Mesothelial cell of epicardium (in vitro differentiated cells): ENCODE data around the gene ATP8B1. TPM values are rescaled to one million over a fixed set of nuclear protein-coding genes. Genes with fewer than 3 reads are reported as not detected.
A peak's percentile ranks its signal among the peaks of the same experiment; 100 is the strongest.
"Not testable (repeated sequence)": the region's sequence is repeated elsewhere in the genome, so short reads cannot be mapped to it uniquely, and the experiment has no call there.

ENCODE experiments used
- DNase-seq, 2 experiments: peaks; one replicate each; pipeline ENCODE4 v3.0.0; 2021; ENCODE audit warnings: low spot score in 2 of 2; ENCODE audit not compliant: unreplicated experiment in 2 of 2
- H3K27ac Mint-ChIP-seq: 2 replicates; pipeline ENCODE4 v1.8.0; 2021; ENCODE audit warnings: mixed read lengths
- H3K27me3 Mint-ChIP-seq: 2 replicates; pipeline ENCODE4 v1.8.0; 2021; ENCODE audit warnings: low read depth, mixed read lengths
- H3K36me3 Mint-ChIP-seq: 2 replicates; pipeline ENCODE4 v1.8.0; 2021; ENCODE audit warnings: mixed read lengths
- H3K4me1 Mint-ChIP-seq: 2 replicates; pipeline ENCODE4 v1.8.0; 2021; ENCODE audit warnings: mixed read lengths
- H3K4me3 Mint-ChIP-seq: 2 replicates; pipeline ENCODE4 v1.8.0; 2021; ENCODE audit warnings: mild to moderate bottlenecking, moderate library complexity, mixed read lengths
- H3K9me3 Mint-ChIP-seq: 2 replicates; pipeline ENCODE4 v1.8.0; 2021; ENCODE audit warnings: mixed read lengths
- total RNA-seq: library from RNA; stranded (reverse); gene quantifications from 3 replicates; pipeline ENCODE4 v1.2.1, GENCODE V29; 2021
- TF ChIP-seq, protein P1 (sequence below): fragments of 200-600 bp; sonication (generic); IDR thresholded peaks from one replicate; pipeline ENCODE4 v1.5.0; 2021; ENCODE audit warnings: antibody characterized with exemption; ENCODE audit not compliant: unreplicated experiment

Gene ATP8B1
- total RNA-seq, 1 donor from 2014 or later, result 14.1 TPM

DNA sequence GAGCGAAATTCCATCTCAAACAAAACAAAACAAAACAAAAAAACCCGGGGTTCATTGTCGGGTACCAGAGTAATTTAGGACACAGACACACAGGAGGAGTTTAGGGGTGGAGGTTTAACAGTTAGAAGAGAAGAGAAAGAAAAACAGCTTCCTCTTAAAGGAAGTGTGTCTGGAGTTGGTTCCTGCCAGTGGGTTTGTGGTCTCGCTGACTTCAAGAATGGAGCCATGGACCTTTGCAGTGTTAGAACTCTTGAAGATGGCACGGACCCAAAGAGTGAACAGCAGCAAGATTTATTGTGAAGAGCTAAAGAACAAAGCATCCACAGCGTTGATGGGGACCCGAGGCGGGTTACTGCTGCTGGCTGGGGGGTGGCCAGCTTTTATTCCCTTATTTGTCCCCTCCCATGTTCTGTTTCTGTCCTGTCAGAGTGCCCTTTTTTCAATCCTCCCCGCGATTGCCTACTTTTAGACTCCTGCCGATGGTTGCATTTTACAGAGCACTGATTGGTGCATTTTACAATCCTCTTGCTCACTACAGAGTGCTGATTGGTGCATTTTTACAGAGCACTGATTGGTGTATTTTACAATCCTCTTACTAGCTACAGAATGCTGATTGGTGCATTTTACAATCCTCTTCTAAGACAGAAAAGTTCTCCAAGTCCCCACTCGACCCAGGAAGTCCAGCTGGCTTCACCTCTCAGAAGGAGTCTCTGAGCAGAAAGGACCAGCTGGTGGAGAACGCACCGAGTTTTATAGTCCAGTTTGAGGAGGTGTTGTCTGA lies 28.7 kb upstream of the ATP8B1 start:
- no peaks in the 10 kb centered on the region for H3K27me3 Mint-ChIP-seq
- TF ChIP-seq, protein P1, sequence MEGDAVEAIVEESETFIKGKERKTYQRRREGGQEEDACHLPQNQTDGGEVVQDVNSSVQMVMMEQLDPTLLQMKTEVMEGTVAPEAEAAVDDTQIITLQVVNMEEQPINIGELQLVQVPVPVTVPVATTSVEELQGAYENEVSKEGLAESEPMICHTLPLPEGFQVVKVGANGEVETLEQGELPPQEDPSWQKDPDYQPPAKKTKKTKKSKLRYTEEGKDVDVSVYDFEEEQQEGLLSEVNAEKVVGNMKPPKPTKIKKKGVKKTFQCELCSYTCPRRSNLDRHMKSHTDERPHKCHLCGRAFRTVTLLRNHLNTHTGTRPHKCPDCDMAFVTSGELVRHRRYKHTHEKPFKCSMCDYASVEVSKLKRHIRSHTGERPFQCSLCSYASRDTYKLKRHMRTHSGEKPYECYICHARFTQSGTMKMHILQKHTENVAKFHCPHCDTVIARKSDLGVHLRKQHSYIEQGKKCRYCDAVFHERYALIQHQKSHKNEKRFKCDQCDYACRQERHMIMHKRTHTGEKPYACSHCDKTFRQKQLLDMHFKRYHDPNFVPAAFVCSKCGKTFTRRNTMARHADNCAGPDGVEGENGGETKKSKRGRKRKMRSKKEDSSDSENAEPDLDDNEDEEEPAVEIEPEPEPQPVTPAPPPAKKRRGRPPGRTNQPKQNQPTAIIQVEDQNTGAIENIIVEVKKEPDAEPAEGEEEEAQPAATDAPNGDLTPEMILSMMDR, result no peak
- H3K36me3 Mint-ChIP-seq, result no peaks in the 10 kb centered on the region
- H3K9me3 Mint-ChIP-seq, result peaks cover 14% of the 10 kb centered on the region
- no peak overlapping the region for H3K27ac Mint-ChIP-seq
- no peak overlapping the region for H3K4me3 Mint-ChIP-seq
- DNase-seq, result no peak
- H3K4me1 Mint-ChIP-seq, result no peaks in the 10 kb centered on the region

DNA sequence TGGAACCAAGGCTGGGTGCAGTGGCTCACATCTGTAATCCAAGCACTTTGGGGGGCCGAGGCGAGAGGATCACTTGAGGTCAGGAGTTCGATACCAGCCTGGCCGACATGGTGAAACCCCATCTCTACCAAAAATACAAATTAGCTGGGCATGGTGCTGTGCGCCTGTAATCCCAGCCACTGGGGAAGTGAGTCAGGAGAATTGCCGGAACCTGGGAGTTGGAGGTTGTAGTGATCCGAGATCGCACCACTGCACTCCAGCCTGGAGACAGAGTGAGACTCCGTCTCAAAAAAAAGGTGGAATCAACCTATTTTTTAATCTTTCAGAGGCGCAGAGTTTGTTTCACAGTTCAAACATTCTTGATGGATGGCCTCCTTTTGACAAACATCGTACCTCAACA lies 24.5 kb upstream of the ATP8B1 start:
- Mint-ChIP-seq H3K27me3 (no peaks in the 10 kb centered on the region), H3K4me1 (peaks cover 5% of the 10 kb centered on the region), H3K4me3 (no peak overlapping the region), H3K27ac (no peak overlapping the region), H3K36me3 (no peaks in the 10 kb centered on the region), H3K9me3 (peaks cover 10% of the 10 kb centered on the region)
- TF ChIP-seq, protein P1, result no peak
- DNase-seq, result no peak

DNA sequence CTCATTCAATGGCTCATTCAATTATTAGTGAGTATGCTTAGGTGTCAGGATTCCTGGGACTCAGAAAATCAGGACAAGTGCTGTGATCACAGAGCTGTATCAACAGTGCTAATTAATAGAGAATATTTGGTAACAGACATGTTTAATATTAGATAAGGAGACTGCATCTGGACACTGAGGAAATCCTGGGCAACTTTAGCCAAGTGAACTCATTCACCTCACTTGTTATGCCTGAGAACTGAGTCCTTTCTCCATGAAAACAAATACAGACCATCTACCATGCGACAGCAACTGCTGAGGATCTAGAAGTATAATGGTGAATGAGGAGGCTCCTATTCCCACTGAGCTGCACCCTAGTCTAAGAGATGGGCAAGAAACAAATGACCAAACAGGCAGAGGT lies 23.1 kb upstream of the ATP8B1 start:
- no peaks in the 10 kb centered on the region for H3K9me3 Mint-ChIP-seq
- no peak overlapping the region for H3K4me3 Mint-ChIP-seq
- H3K4me1 Mint-ChIP-seq, result peaks cover 6% of the 10 kb centered on the region
- no peaks in the 10 kb centered on the region for H3K27me3 Mint-ChIP-seq
- TF ChIP-seq, protein P1, result no peak
- H3K36me3 Mint-ChIP-seq, result no peaks in the 10 kb centered on the region
- H3K27ac Mint-ChIP-seq, result no peak overlapping the region
- no peak for DNase-seq

DNA sequence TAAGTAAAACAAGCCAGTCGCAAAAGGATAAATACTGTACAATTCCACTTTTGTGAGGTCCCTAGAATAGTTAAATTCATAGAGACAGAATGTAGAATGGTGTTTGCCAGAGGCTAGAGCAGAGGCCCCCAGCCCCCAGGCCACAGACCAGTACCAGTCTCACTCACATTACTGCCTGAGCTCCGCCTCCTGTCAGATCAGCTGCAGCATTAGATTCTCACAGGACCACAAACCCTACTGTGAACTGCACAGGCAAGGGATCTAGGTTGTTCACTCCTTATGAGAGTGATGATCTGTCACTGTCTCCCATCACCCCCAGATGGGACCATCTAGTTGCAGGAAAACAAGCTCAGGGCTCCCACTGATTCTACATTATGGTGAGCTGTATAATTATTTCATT lies 17.5 kb upstream of the ATP8B1 start:
- DNase-seq, H3K36me3 Mint-ChIP-seq, H3K4me3 Mint-ChIP-seq, H3K27me3 Mint-ChIP-seq, H3K9me3 Mint-ChIP-seq, H3K27ac Mint-ChIP-seq: not testable (repeated sequence)
- H3K4me1 Mint-ChIP-seq, result peaks cover 23% of the 10 kb centered on the region

DNA sequence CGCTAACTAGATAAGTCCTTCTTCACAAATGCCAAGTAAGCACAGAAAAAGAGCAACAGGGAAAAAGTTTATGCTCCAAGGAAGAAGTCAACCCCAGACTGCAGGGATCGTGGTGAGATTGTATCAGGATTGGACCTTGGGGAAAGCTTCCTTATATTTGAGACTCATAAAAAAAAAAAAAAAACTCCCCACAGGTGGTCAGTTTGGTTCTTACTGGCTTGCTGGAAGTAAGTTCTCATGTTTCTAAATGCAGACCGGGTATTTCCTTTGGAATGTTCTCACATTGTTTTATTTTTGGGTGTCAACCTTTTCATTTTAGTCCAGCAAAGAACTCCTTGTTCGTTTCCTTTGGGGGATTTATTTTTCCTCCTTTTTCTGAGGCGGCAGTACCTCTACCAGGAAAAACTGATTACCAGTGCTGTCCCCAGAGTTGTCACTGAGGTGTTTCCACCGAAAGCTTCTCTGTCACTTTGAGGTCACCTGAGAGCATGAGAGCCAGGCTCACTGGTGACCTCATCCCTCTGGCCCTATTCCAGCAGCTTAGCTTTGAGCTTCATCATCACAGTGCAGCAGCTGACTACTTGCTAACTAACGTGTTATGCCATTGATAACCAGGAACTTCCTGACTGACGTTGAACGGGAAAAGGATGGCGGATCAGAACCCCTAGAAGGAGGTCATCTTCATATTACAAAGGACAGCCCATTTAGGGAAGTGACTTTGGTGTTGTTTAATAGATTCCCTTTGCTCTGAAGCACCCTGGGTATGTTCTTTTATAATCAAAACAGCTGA lies 16.8 kb upstream of the ATP8B1 start:
- Mint-ChIP-seq H3K4me1 (peaks cover 23% of the 10 kb centered on the region), H3K4me3 (no peak overlapping the region), H3K36me3 (no peaks in the 10 kb centered on the region), H3K9me3 (no peaks in the 10 kb centered on the region), H3K27ac (peak overlapping the region; percentile 4), H3K27me3 (no peaks in the 10 kb centered on the region)
- no peak for DNase-seq
- TF ChIP-seq, protein P1, result no peak

DNA sequence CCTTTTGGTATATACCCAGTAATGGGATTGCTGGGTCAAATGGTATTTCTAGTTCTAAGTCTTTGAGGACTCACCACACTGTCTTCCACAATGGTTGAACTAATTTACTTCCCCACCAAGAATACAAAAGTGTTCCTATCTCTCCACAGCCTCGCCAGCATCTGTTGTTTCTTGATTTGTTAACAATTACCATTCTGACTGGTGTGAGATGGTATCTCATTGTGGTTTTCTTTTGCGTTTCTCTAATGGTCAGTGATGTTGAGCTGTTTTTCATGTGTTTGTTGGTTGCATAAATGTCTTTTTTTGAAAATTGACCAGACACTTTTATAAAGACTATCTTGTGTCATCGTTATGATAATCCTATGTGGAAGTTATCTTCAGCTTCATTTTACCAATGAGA lies 16.0 kb upstream of the ATP8B1 start:
- DNase-seq, result no peak
- no peaks in the 10 kb centered on the region for H3K36me3 Mint-ChIP-seq
- TF ChIP-seq, protein P1, result no peak
- H3K4me3 Mint-ChIP-seq, result no peak overlapping the region
- H3K27ac Mint-ChIP-seq, result no peak overlapping the region
- H3K9me3 Mint-ChIP-seq, result no peaks in the 10 kb centered on the region
- H3K4me1 Mint-ChIP-seq, result peaks cover 23% of the 10 kb centered on the region
- H3K27me3 Mint-ChIP-seq, result no peaks in the 10 kb centered on the region
